Stimulated activated CD4-positive, alpha-beta T cell treated with anti-CD3 and anti-CD28 coated beads, Interleukin-1b, Interleukin-23, amount 100 ng/mL, for 24 hours (primary cell): Measurements from ENCODE around the gene CDK16.
A peak's percentile ranks its signal among the peaks of the same experiment; 100 is the strongest.

Experiments used
- DNase-seq, 4 experiments: peaks; one replicate each; pipeline ENCODE4 v3.0.0-alpha.2; 2020; ENCODE audit warnings: low read depth in 4 of 4, low spot score in 1 of 4

The CDK16 gene

GRCh38 chrX:47226531-47227333 is 8.3 kb downstream of the CDK16 start:
- DNase-seq = no peak

- no peak for DNase-seq
Observed at GRCh38 chrX:47227334-47227583, 8.8 kb downstream of the CDK16 start.

GRCh38 chrX:47228550-47229270 is 10.2 kb downstream of the CDK16 start:
- no peak for DNase-seq

- DNase-seq = no peak
Observed at GRCh38 chrX:47229427-47229826, 10.9 kb downstream of the CDK16 start.

GRCh38 chrX:47230136-47230868 is 11.8 kb downstream of the CDK16 start:
- DNase-seq = no peak

GRCh38 chrX:47231167-47231566 is 12.7 kb downstream of the CDK16 start:
- DNase-seq = no peak

- no peak for DNase-seq
Observed at GRCh38 chrX:47232197-47232802, 13.8 kb downstream of the CDK16 start.

- no peak for DNase-seq
Observed at GRCh38 chrX:47232803-47233332, 14.4 kb downstream of the CDK16 start, which contains the start of gene USP11. Gene USP11, plus strand, starts transcription at chrX:47233009. Its CDS starts 35 bp downstream, at chrX:47233044.

GRCh38 chrX:47233333-47234113 is 15.0 kb downstream of the CDK16 start:
- DNase-seq = peak; percentile 65 to 87 (median 84)

GRCh38 chrX:47234583-47234982 is 16.1 kb downstream of the CDK16 start:
- no peak for DNase-seq

- no peak for DNase-seq
Observed at GRCh38 chrX:47235691-47236103, 17.2 kb downstream of the CDK16 start.

- no peak for DNase-seq
Observed at GRCh38 chrX:47239199-47239598, 20.7 kb downstream of the CDK16 start.

GRCh38 chrX:47239898-47240545 is 21.5 kb downstream of the CDK16 start:
- DNase-seq = no peak

- no peak for DNase-seq
Observed at GRCh38 chrX:47240619-47241018, 22.1 kb downstream of the CDK16 start.

GRCh38 chrX:47241201-47242011 is 22.9 kb downstream of the CDK16 start:
- DNase-seq = no peak

- no peak for DNase-seq
Observed at GRCh38 chrX:47242321-47242720, 23.8 kb downstream of the CDK16 start.

- DNase-seq = no peak
Observed at GRCh38 chrX:47243351-47243750, 24.9 kb downstream of the CDK16 start.

- no peak for DNase-seq
Observed at GRCh38 chrX:47244676-47245075, 26.2 kb downstream of the CDK16 start.

- DNase-seq = no peak
Observed at GRCh38 chrX:47245156-47245555, 26.7 kb downstream of the CDK16 start.
